22Rv1 (cell line): Measurements from ENCODE around the gene GPRC5C.

Experiments used
- CTCF ChIP-seq: fragments of 450-650 bp; IDR thresholded peaks from 2 replicates; pipeline ENCODE4 v1.5.1; 2017; ENCODE audit warnings: mild to moderate bottlenecking
- ZFX ChIP-seq: fragments of 450-650 bp; IDR thresholded peaks from 2 replicates; pipeline ENCODE4 v1.6.1; 2017; ENCODE audit warnings: antibody characterized with exemption, borderline replicate concordance

- no peak for TF ChIP-seq CTCF
- TF ChIP-seq ZFX = no peak
Measured at GRCh38 chr17:74403512-74404137, 28.3 kb upstream of the GPRC5C start.
